ENCODE measurements around the gene SMTNL2. TPM values are rescaled to one million over a fixed set of nuclear protein-coding genes. Genes with fewer than 3 reads are reported as not detected.
"Not testable (repeated sequence)": the region's sequence is repeated elsewhere in the genome, so short reads cannot be mapped to it uniquely, and the experiment has no call there.

SMTNL2 gene
- total and polyA plus RNA-seq, 2 experiments from 2014 or later = 41.5 to 106 TPM

DNA sequence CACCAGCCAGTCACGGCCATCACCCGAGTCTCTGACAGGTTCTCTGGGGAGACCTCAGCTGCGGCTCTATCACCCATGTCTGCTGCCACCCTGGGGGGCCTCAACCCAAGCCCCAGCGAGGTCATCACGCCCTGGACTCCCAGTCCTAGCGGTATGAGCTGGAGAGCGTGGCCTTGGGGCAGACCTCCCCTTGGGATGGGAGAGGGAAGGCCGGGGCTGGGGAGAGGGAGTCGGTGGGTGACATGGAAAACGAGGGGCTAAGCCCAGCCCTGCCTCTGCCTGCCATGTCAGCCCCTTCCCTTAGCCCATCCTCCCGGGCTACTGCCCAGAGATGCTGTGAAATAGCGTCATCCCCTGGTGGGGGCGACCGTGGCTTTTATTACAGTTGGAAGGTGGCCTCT lies 8.7 kb downstream of the SMTNL2 start:
- no peaks in the 10 kb centered on the region for H3K27me3 ChIP-seq
- no peak overlapping the region for H3K4me3 ChIP-seq
- no peak overlapping the region for H3K4me2 ChIP-seq
- H3K9me2 ChIP-seq (replicated peaks; ENCODE audit: insufficient read depth) = no peaks in the 10 kb centered on the region
- H3K36me3 ChIP-seq (replicated peaks; ENCODE audit: insufficient read depth, low read depth) = no peaks in the 10 kb centered on the region
- H3K9me3 ChIP-seq (ENCODE audit: low read depth) = no peaks in the 10 kb centered on the region
- H3K27ac ChIP-seq = peak overlapping the region; percentile 37
- peaks cover 2% of the 10 kb centered on the region for H4K20me1 ChIP-seq (ENCODE audit: insufficient read depth, poor library complexity, severe bottlenecking)
- H2AFZ ChIP-seq = no peak overlapping the region
- H3K4me1 ChIP-seq (ENCODE audit: insufficient read depth) = peaks cover 60% of the 10 kb centered on the region
- peaks cover 86% of the 10 kb centered on the region for H3K79me2 ChIP-seq
- TF ChIP-seq EZH2phosphoT487 (IDR thresholded peaks at IDR 0.05; ENCODE audit: low read depth, severe bottlenecking, unreplicated experiment) = no peak
- TF ChIP-seq, protein P1, sequence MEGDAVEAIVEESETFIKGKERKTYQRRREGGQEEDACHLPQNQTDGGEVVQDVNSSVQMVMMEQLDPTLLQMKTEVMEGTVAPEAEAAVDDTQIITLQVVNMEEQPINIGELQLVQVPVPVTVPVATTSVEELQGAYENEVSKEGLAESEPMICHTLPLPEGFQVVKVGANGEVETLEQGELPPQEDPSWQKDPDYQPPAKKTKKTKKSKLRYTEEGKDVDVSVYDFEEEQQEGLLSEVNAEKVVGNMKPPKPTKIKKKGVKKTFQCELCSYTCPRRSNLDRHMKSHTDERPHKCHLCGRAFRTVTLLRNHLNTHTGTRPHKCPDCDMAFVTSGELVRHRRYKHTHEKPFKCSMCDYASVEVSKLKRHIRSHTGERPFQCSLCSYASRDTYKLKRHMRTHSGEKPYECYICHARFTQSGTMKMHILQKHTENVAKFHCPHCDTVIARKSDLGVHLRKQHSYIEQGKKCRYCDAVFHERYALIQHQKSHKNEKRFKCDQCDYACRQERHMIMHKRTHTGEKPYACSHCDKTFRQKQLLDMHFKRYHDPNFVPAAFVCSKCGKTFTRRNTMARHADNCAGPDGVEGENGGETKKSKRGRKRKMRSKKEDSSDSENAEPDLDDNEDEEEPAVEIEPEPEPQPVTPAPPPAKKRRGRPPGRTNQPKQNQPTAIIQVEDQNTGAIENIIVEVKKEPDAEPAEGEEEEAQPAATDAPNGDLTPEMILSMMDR (IDR thresholded peaks at IDR 0.05; ENCODE audit: poor library complexity) = no peak
- no peak for TF ChIP-seq EZH2 (IDR thresholded peaks at IDR 0.05; ENCODE audit: borderline replicate concordance)
- no peak for DNase-seq (ENCODE audit: low spot score)
- WGBS (ENCODE audit: low lambda C conversion rate, missing lambda C conversion rate) = 87% methylated on average over 14 of the region's 14 CpGs

DNA sequence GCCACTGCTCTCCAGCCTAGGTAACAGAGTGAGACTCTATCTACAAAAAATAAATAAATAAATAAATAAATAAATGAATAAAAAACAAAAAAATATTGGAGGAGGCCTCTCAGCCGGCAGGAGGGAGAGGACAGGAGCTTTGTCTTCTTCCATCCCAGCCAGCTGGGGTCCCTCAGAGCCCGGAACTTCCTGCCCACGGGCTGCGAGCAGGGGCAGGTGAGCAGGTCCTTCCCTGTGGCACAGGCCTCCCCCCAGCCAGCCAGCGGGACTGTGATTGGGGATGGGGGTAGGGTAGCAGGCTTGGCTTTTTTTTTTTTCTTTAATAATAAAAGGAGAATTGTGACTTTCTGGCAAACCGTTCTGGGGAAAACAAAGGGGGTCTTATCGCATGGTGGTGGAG lies 10.1 kb downstream of the SMTNL2 start:
- H3K4me3 ChIP-seq = no peak overlapping the region
- DNase-seq (ENCODE audit: low spot score) = no peak
- no peaks in the 10 kb centered on the region for H4K20me1 ChIP-seq (ENCODE audit: insufficient read depth, poor library complexity, severe bottlenecking)
- H3K9me2 ChIP-seq (replicated peaks; ENCODE audit: insufficient read depth) = no peaks in the 10 kb centered on the region
- 88% methylated on average over 7 of the region's 7 CpGs for WGBS (ENCODE audit: low lambda C conversion rate, missing lambda C conversion rate)
- no peak overlapping the region for H2AFZ ChIP-seq
- H3K79me2 ChIP-seq = peaks cover 74% of the 10 kb centered on the region
- no peaks in the 10 kb centered on the region for H3K27me3 ChIP-seq
- TF ChIP-seq EZH2phosphoT487 (IDR thresholded peaks at IDR 0.05; ENCODE audit: low read depth, severe bottlenecking, unreplicated experiment) (no peak), EZH2 (IDR thresholded peaks at IDR 0.05; ENCODE audit: borderline replicate concordance) (no peak)
- TF ChIP-seq, protein P1 (IDR thresholded peaks at IDR 0.05; ENCODE audit: poor library complexity) = no peak
- peak overlapping the region; percentile 26 for H3K27ac ChIP-seq
- H3K9me3 ChIP-seq (ENCODE audit: low read depth) = no peaks in the 10 kb centered on the region
- no peaks in the 10 kb centered on the region for H3K36me3 ChIP-seq (replicated peaks; ENCODE audit: insufficient read depth, low read depth)
- H3K4me1 ChIP-seq (ENCODE audit: insufficient read depth) = peaks cover 60% of the 10 kb centered on the region
- H3K4me2 ChIP-seq = no peak overlapping the region

- no peaks in the 10 kb centered on the region for H3K9me2 ChIP-seq (replicated peaks; ENCODE audit: insufficient read depth)
- 59% methylated on average over 27 of the region's 29 CpGs for WGBS (ENCODE audit: low lambda C conversion rate, missing lambda C conversion rate)
- no peaks in the 10 kb centered on the region for H3K9me3 ChIP-seq (ENCODE audit: low read depth)
- TF ChIP-seq EZH2phosphoT487 (IDR thresholded peaks at IDR 0.05; ENCODE audit: low read depth, severe bottlenecking, unreplicated experiment) = no peak
- no peak for TF ChIP-seq EZH2 (IDR thresholded peaks at IDR 0.05; ENCODE audit: borderline replicate concordance)
- TF ChIP-seq, protein P1 (IDR thresholded peaks at IDR 0.05; ENCODE audit: poor library complexity) = peak; percentile 20
- H3K4me1 ChIP-seq (ENCODE audit: insufficient read depth) = peaks cover 63% of the 10 kb centered on the region
- peak overlapping the region; percentile 26 for H3K27ac ChIP-seq
- H3K79me2 ChIP-seq = peaks cover 69% of the 10 kb centered on the region
- no peak overlapping the region for H3K4me3 ChIP-seq
- no peaks in the 10 kb centered on the region for H3K36me3 ChIP-seq (replicated peaks; ENCODE audit: insufficient read depth, low read depth)
- H2AFZ ChIP-seq = no peak overlapping the region
- no peak overlapping the region for H3K4me2 ChIP-seq
- no peaks in the 10 kb centered on the region for H4K20me1 ChIP-seq (ENCODE audit: insufficient read depth, poor library complexity, severe bottlenecking)
- no peaks in the 10 kb centered on the region for H3K27me3 ChIP-seq
- DNase-seq (ENCODE audit: low spot score) = no peak
Observed at GRCh38 chr17:4594931-4595684, 10.8 kb downstream of the SMTNL2 start.

DNA sequence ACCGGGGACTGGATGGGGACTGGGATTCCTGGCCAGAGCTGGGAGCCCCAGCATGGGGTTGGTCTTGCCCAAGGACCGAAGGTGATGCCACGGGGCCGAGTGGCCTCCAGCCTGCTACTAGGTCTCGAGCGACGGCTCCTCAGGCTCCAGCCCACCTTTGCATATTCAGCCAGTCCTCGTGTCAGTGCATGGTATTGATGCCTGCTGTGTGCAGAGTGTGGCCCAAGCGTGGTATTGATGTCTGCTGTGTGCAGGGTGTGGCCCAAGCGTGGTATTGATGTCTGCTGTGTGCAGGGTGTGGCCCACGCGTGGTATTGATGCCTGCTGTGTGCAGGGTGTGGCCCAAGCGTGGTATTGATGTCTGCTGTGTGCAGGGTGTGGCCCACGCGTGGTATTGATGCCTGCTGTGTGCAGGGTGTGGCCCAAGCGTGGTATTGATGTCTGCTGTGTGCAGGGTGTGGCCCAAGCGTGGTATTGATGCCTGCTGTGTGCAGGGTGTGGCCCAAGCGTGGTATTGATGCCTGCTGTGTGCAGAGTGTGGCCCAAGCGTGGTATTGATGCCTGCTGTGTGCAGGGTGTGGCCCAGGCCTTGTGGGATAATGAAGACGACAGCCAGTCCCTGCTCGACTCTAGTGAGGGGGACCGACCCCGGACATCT lies 11.5 kb downstream of the SMTNL2 start:
- H3K4me3 ChIP-seq; H3K27me3 ChIP-seq; H3K4me2 ChIP-seq; H3K27ac ChIP-seq; H3K9me3 ChIP-seq (ENCODE audit: low read depth); H3K9me2 ChIP-seq (replicated peaks; ENCODE audit: insufficient read depth); H4K20me1 ChIP-seq (ENCODE audit: insufficient read depth, poor library complexity, severe bottlenecking); H2AFZ ChIP-seq; DNase-seq (ENCODE audit: low spot score); H3K36me3 ChIP-seq (replicated peaks; ENCODE audit: insufficient read depth, low read depth): not testable (repeated sequence)
- peaks cover 62% of the 10 kb centered on the region for H3K79me2 ChIP-seq
- peaks cover 65% of the 10 kb centered on the region for H3K4me1 ChIP-seq (ENCODE audit: insufficient read depth)
- 96% methylated on average over 18 of the region's 23 CpGs for WGBS (ENCODE audit: low lambda C conversion rate, missing lambda C conversion rate)
